Fibroblast of pulmonary artery (primary cell): ENCODE measurements around the gene SELENOI.

Experiments used
- DNase-seq: peaks from one replicate; pipeline ENCODE4 v3.0.0-alpha.2; 2010; ENCODE audit warnings: low read depth
- H3K4me3 ChIP-seq: replicated peaks from 2 replicates; pipeline ENCODE4 v1.5.1; 2011; ENCODE audit warnings: low read depth, mild to moderate bottlenecking, control low read depth, low read length, moderate library complexity
- CTCF ChIP-seq: IDR thresholded peaks from 2 replicates; pipeline ENCODE4 v1.5.1; 2011; ENCODE audit warnings: mild to moderate bottlenecking, control low read depth, low read length, inconsistent platforms; ENCODE audit errors: missing control alignments

The SELENOI gene

GRCh38 chr2:26345545-26346453 lies at the start of gene SELENOI:
Gene SELENOI, plus strand, starts transcription at chr2:26346143. Its CDS starts 90 bp downstream, at chr2:26346233.
- H3K4me3 ChIP-seq: peak within 1 kb of the TSS; percentile 95
- no peak for TF ChIP-seq CTCF
- DNase-seq: peak; percentile 99

GRCh38 chr2:26297061-26297460 lies 48.9 kb upstream of the SELENOI start:
- TF ChIP-seq CTCF: no peak
- H3K4me3 ChIP-seq: no peak overlapping the region
- no peak for DNase-seq

- no peak for DNase-seq
- no peak for TF ChIP-seq CTCF
- H3K4me3 ChIP-seq: no peak overlapping the region
Measured at GRCh38 chr2:26298286-26298637, 47.7 kb upstream of the SELENOI start.

GRCh38 chr2:26298638-26299393 lies 47.1 kb upstream of the SELENOI start:
- H3K4me3 ChIP-seq: peak overlapping the region; percentile 58
- no peak for TF ChIP-seq CTCF
- peak; percentile 55 for DNase-seq

GRCh38 chr2:26299471-26300101 lies 46.4 kb upstream of the SELENOI start:
- peak; percentile 71 for DNase-seq
- TF ChIP-seq CTCF: no peak
- H3K4me3 ChIP-seq: peak overlapping the region; percentile 58

GRCh38 chr2:26300234-26300925 lies 45.6 kb upstream of the SELENOI start:
- no peak for TF ChIP-seq CTCF
- DNase-seq: peak; percentile 45
- H3K4me3 ChIP-seq: peak overlapping the region; percentile 58
